Measurements from ENCODE around the gene RFC3.
A peak's percentile ranks its signal among the peaks of the same experiment; 100 is the strongest.

The RFC3 gene

DNA sequence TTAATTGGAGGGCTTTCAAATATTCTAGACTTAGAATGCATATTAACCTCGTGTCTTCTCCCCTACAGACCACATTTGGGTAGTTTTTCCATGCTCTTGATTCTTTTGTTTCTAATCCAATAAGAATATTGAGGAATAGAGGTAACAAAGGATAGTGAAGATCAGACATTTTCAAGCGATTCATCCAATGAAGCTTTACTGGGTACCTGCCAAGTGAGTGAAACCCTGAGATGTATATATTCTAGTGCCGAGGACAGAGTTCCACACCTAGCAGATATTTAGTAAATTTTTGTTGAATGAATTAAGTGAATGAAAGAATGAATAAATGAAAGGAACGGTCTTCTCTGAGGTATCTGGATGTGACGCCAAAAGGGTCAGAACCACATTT lies 442 bp upstream of the RFC3 start:
- H3K27me3 ChIP-seq (ENCODE audit: control insufficient read depth, insufficient read depth, low read length), result no peaks in the 10 kb centered on the region
- H3K4me3 ChIP-seq (ENCODE audit: low read length), result peak overlapping the region; percentile 54
- H3K36me3 ChIP-seq (ENCODE audit: control insufficient read depth, insufficient read depth, low read length), result no peaks in the 10 kb centered on the region
- no peaks in the 10 kb centered on the region for H3K4me1 ChIP-seq (ENCODE audit: control insufficient read depth, insufficient read depth, low read length)
- peak overlapping the region; percentile 49 for H3K9ac ChIP-seq (ENCODE audit: low read length)
- H3K9me3 ChIP-seq (ENCODE audit: control insufficient read depth, low read length), result no peaks in the 10 kb centered on the region

DNA sequence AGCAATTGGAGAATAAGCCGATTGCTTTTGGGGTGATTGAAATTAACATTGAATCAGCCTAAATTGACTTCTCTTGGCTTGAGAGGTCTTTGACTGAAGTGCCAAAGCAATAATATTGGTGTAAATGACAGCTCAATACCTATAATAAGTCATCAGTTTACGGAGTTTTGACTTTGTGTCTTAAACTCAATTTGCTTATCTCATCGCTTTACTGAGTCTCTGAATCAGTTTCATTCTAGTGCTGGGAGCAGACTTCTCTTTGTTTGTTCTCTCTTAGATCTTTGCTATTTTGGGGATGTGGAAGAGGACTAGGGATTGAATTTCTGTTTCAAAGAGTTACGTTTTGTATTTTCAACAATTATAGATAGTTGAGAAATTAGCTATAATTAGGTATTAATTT lies 7.1 kb downstream of the RFC3 start:
- Histone ChIP-seq H3K4me1 (ENCODE audit: control insufficient read depth, insufficient read depth, low read length) (no peaks in the 10 kb centered on the region), H3K36me3 (ENCODE audit: control insufficient read depth, insufficient read depth, low read length) (no peaks in the 10 kb centered on the region), H3K9me3 (ENCODE audit: control insufficient read depth, low read length) (no peaks in the 10 kb centered on the region), H3K27me3 (ENCODE audit: control insufficient read depth, insufficient read depth, low read length) (no peaks in the 10 kb centered on the region), H3K4me3 (ENCODE audit: low read length) (no peak overlapping the region), H3K9ac (ENCODE audit: low read length) (no peak overlapping the region)

DNA sequence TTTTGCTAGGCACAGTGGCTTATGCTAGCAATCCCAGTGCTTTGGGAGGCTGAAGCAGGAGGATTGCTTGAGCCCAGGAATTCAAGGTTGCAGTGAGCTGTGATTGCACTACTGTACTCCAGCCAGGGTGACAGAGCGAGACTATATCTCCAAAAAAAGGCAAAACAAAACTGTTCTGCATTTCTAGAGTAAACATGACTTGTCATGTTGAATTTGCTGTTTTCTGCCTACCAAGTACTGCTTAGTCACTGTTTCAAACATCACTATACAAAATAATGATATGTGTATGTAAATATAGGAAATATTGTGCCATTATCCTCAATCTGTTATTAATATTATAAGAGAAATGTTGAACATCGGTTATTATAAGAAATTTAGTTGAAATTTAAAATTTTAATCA lies 9.2 kb downstream of the RFC3 start:
- no peak overlapping the region for H3K4me3 ChIP-seq (ENCODE audit: low read length)
- no peaks in the 10 kb centered on the region for H3K4me1 ChIP-seq (ENCODE audit: control insufficient read depth, insufficient read depth, low read length)
- no peaks in the 10 kb centered on the region for H3K9me3 ChIP-seq (ENCODE audit: control insufficient read depth, low read length)
- H3K36me3 ChIP-seq (ENCODE audit: control insufficient read depth, insufficient read depth, low read length), result no peaks in the 10 kb centered on the region
- H3K9ac ChIP-seq (ENCODE audit: low read length), result no peak overlapping the region
- H3K27me3 ChIP-seq (ENCODE audit: control insufficient read depth, insufficient read depth, low read length), result no peaks in the 10 kb centered on the region

DNA sequence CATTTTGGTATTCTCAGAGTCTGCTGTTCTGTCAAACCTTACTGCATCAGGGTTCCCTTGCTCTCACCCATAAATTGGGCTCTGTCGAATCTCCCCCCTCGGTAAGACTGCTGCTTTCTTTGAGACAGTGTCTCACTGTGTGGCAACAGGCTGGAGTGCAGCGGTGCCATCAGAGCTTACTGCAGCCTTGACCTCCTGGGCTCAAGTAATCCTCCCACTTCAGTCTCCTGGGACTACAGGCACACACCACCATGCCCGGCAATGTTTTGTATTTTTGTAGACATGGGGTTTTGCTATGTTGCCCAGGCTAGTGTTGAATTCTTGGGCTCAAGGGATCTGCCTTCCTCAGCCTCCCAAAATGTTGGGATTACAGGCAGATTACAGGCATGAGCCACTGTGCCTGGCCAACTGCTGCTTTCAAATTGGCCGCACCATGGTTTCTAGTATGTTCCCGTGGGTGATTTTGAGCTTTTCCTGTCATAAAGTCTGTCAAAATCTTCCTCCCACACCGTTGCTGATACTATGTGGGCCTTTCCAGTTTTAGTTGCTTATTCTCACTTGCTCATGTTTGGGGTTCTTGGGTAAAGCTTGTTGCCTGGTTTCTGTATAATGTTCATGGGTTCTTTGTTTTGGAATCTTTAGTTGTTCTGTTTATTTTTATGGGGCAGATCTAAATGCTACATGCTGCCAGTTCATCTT lies 10.6 kb downstream of the RFC3 start:
- no peaks in the 10 kb centered on the region for H3K4me1 ChIP-seq (ENCODE audit: control insufficient read depth, insufficient read depth, low read length)
- H3K27me3 ChIP-seq (ENCODE audit: control insufficient read depth, insufficient read depth, low read length), result no peaks in the 10 kb centered on the region
- no peaks in the 10 kb centered on the region for H3K36me3 ChIP-seq (ENCODE audit: control insufficient read depth, insufficient read depth, low read length)

DNA sequence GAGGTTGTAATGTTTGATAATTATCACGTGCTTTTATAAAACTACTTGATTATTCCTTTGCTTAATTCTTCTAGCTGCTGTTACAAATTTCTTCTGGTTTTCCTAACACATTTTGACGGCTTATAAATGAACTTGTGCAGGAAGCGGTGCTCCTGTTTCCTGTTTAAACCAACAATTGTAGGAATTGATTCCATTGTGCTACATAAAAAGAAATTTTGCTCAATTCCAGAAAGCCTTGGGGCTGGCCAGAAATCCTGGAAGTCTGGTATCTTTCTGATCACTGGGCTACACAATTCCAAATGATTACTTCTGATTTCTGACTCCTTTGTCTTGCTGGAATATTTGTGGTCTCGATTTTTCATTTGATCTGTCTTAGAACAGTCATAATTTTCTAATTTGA lies 14.9 kb downstream of the RFC3 start:
- no peak overlapping the region for H3K4me3 ChIP-seq (ENCODE audit: low read length)
- H3K27me3 ChIP-seq (ENCODE audit: control insufficient read depth, insufficient read depth, low read length), result no peaks in the 10 kb centered on the region
- no peaks in the 10 kb centered on the region for H3K9me3 ChIP-seq (ENCODE audit: control insufficient read depth, low read length)
- no peaks in the 10 kb centered on the region for H3K36me3 ChIP-seq (ENCODE audit: control insufficient read depth, insufficient read depth, low read length)
- no peak overlapping the region for H3K9ac ChIP-seq (ENCODE audit: low read length)
- no peaks in the 10 kb centered on the region for H3K4me1 ChIP-seq (ENCODE audit: control insufficient read depth, insufficient read depth, low read length)

More for the DNA sequence above, 10.6 kb downstream of the RFC3 start:
- Histone ChIP-seq H3K9me3 (ENCODE audit: control insufficient read depth, low read length) (no peaks in the 10 kb centered on the region), H3K4me3 (ENCODE audit: low read length) (no peak overlapping the region), H3K9ac (ENCODE audit: low read length) (no peak overlapping the region)

DNA sequence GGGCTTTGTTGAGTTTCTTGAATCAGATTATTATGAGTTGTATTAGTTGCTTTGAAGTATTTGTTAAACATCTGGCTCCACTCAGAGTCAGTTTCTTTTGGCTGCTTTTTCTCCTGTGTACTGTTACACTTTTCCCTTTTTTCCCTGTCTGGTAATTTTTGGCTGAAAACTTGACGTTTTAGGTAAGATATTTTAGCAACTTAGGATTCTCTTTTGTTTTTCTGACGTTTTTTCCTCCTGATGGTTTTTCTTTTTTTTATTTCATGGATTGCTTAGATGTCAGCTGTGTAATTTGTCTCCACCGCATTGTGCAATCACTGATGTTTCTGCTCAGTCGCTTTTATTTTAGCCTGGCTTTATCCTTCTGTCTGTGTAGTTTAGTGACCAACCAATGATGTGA lies 20.7 kb downstream of the RFC3 start:
- no peaks in the 10 kb centered on the region for H3K9me3 ChIP-seq (ENCODE audit: control insufficient read depth, low read length)
- no peaks in the 10 kb centered on the region for H3K27me3 ChIP-seq (ENCODE audit: control insufficient read depth, insufficient read depth, low read length)
- no peak overlapping the region for H3K9ac ChIP-seq (ENCODE audit: low read length)
- no peak overlapping the region for H3K4me3 ChIP-seq (ENCODE audit: low read length)
- no peaks in the 10 kb centered on the region for H3K4me1 ChIP-seq (ENCODE audit: control insufficient read depth, insufficient read depth, low read length)
- H3K36me3 ChIP-seq (ENCODE audit: control insufficient read depth, insufficient read depth, low read length), result no peaks in the 10 kb centered on the region

DNA sequence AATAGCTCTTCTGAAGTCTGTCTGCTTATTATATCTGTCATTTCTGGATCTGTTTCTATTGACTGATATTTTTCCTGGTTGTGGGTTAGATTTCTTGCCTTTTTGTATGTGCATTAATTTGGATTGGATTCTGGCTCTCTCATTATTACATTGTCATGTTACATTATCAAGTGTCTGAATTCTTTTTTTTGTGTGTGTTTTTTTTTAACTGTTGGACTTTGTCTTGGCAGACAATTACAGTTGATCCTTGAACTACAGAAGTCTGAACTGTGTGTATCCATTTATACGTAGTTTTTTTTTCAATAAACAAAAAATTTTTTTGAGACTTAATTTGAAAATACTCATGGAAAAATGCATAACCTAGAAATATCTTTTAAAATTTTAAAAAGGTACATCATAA lies 22.5 kb downstream of the RFC3 start:
- Histone ChIP-seq H3K36me3 (ENCODE audit: control insufficient read depth, insufficient read depth, low read length) (no peaks in the 10 kb centered on the region), H3K9me3 (ENCODE audit: control insufficient read depth, low read length) (no peaks in the 10 kb centered on the region), H3K9ac (ENCODE audit: low read length) (no peak overlapping the region), H3K27me3 (ENCODE audit: control insufficient read depth, insufficient read depth, low read length) (no peaks in the 10 kb centered on the region), H3K4me1 (ENCODE audit: control insufficient read depth, insufficient read depth, low read length) (no peaks in the 10 kb centered on the region), H3K4me3 (ENCODE audit: low read length) (no peak overlapping the region)

DNA sequence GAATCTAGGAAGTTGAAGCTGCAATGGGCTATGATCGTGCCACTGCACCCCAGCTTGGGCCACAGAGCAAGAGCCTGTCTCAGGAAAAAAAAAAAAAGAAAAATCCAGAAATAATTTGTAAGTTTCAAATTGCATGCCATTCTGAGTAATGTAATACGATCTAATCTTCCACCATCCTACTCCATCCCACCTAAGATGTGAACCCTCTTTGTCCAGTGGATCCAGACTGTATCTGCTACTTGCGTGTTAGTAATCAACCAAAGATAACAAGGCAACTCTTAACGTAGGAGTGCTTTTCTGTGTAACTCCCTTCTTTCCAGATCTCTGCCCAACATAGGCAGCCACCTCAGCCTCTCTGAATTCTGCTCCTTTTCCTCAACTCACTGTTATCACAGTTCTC lies 24.3 kb downstream of the RFC3 start:
- no peaks in the 10 kb centered on the region for H3K9me3 ChIP-seq (ENCODE audit: control insufficient read depth, low read length)
- no peak overlapping the region for H3K4me3 ChIP-seq (ENCODE audit: low read length)
- H3K4me1 ChIP-seq (ENCODE audit: control insufficient read depth, insufficient read depth, low read length), result no peaks in the 10 kb centered on the region
- no peak overlapping the region for H3K9ac ChIP-seq (ENCODE audit: low read length)
- H3K27me3 ChIP-seq (ENCODE audit: control insufficient read depth, insufficient read depth, low read length), result no peaks in the 10 kb centered on the region
- H3K36me3 ChIP-seq (ENCODE audit: control insufficient read depth, insufficient read depth, low read length), result no peaks in the 10 kb centered on the region

DNA sequence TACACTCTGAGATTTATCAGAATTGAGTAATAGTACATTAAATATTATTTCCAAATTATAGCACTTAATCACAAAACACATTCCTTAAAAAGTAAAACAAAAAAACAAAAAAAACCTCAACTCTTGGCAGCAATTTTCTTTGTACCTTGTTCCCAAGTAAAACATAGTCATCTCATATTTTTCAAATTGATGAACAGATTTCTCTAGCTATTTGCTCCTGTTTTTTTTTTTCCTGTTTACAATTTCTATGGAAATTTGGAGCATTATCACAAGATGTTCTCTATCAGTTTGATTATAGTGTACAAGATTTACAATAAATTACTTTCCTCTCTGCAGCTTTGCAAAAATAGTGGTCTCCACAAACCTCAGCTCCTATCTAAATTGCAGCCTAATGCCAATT lies 25.0 kb downstream of the RFC3 start:
- no peak overlapping the region for H3K9ac ChIP-seq (ENCODE audit: low read length)
- no peaks in the 10 kb centered on the region for H3K27me3 ChIP-seq (ENCODE audit: control insufficient read depth, insufficient read depth, low read length)
- H3K4me1 ChIP-seq (ENCODE audit: control insufficient read depth, insufficient read depth, low read length), result no peaks in the 10 kb centered on the region
- H3K9me3 ChIP-seq (ENCODE audit: control insufficient read depth, low read length), result no peaks in the 10 kb centered on the region
- no peak overlapping the region for H3K4me3 ChIP-seq (ENCODE audit: low read length)
- H3K36me3 ChIP-seq (ENCODE audit: control insufficient read depth, insufficient read depth, low read length), result no peaks in the 10 kb centered on the region

DNA sequence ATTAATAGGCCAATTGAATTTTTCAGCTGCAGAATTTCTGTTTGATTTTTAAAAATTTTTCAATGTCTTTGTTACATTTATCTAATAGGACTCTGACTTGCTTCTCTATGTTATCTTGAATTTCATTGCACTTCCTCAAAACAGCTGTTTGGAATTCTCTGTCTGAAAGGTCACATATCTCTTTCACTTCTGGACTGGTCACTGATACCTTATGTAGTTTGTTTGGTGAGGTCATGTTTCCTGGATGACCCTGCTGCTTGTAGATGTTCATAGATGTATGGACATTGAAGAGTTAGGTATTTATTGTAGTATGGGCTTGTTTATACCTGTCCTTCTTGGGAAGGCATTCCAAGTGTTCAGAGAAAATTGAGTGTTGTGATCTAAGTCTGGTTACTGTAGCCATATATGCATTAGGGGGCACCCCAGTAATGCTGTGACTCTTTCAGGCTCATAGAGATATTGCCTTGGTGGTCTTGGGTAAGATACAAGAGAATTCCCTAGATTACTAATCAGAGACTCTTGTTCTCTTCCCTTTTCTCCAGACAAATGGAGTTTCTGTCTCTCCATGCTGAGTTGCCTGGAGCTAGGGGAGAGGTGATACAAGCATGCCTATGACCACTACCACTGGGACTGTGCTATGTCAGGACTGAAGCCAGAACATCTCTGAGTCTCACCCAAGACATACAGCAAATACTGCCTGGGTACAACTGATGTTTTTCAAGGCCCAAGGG lies 27.8 kb downstream of the RFC3 start:
- Histone ChIP-seq H3K9me3 (ENCODE audit: control insufficient read depth, low read length) (no peaks in the 10 kb centered on the region), H3K4me3 (ENCODE audit: low read length) (no peak overlapping the region), H3K9ac (ENCODE audit: low read length) (no peak overlapping the region), H3K4me1 (ENCODE audit: control insufficient read depth, insufficient read depth, low read length) (no peaks in the 10 kb centered on the region), H3K27me3 (ENCODE audit: control insufficient read depth, insufficient read depth, low read length) (no peaks in the 10 kb centered on the region), H3K36me3 (ENCODE audit: control insufficient read depth, insufficient read depth, low read length) (no peaks in the 10 kb centered on the region)

DNA sequence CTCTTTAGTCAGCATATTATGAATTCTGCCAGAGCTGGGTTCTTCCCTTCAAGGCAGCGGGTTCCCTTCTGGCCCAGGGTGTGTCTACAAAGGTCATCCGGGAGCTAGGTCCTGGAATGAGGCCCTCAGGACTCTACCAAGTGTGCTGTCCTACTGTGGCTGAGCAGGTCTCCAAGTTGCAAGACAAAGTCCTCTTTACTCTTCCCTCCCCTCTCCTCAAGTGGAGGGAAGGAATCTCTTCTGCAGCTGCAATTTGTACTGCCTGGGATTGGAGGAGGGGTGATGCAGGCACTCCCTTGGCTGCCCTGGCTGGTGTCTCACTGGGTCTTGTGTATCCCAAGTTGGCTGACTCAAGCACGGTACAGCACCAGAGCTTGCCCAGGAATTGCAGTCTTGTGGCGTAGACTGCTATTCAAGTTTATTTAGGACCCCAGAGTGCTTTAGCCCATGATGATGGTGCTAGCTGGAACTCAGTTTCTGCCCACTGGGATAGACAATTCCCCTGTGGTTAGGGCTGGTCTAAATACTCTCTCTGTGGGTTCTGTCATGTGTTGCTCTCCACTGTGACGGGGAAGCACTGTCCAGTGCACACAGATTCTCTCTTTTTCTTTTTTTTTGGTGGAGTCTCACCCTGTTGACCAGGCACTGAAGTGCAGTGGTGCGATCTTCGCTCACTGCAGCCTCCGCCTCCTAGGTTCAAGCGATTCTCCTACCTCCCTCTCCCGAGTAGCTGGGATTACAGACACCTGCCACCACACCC lies 28.5 kb downstream of the RFC3 start:
- Histone ChIP-seq H3K4me3 (ENCODE audit: low read length) (no peak overlapping the region), H3K27me3 (ENCODE audit: control insufficient read depth, insufficient read depth, low read length) (no peaks in the 10 kb centered on the region), H3K36me3 (ENCODE audit: control insufficient read depth, insufficient read depth, low read length) (no peaks in the 10 kb centered on the region), H3K9ac (ENCODE audit: low read length) (no peak overlapping the region), H3K4me1 (ENCODE audit: control insufficient read depth, insufficient read depth, low read length) (no peaks in the 10 kb centered on the region), H3K9me3 (ENCODE audit: control insufficient read depth, low read length) (no peaks in the 10 kb centered on the region)

DNA sequence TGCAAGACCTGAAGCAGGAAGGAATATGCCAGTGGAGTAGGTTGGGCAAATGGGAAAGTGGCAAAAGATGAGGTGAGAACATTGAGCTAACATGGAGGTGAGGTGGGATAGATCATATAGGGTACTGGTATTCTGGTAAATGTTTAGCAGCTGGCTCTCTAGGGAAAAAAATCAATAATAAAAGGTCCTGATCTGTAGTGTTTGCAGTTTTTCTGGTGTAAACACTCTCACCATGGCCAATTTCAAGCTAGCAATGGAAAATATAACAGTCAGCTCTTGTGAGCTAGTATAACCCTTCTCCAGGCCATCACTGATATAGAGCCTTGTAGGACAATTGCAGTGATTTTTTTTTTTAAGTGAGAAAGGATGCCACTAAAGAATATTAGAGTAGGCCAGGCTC lies 31.3 kb downstream of the RFC3 start:
- Histone ChIP-seq H3K4me3 (ENCODE audit: low read length) (no peak overlapping the region), H3K9me3 (ENCODE audit: control insufficient read depth, low read length) (no peaks in the 10 kb centered on the region), H3K4me1 (ENCODE audit: control insufficient read depth, insufficient read depth, low read length) (no peaks in the 10 kb centered on the region), H3K36me3 (ENCODE audit: control insufficient read depth, insufficient read depth, low read length) (no peaks in the 10 kb centered on the region), H3K9ac (ENCODE audit: low read length) (no peak overlapping the region), H3K27me3 (ENCODE audit: control insufficient read depth, insufficient read depth, low read length) (no peaks in the 10 kb centered on the region)
